HG03354 (cell line): ENCODE data around the gene POPDC3.
A peak's percentile ranks its signal among the peaks of the same experiment; 100 is the strongest.

Experiments
- ATAC-seq: cut with Tn5 transposase; IDR thresholded peaks from one replicate; pipeline ENCODE4 v1.9.1; 2021; ENCODE audit warnings: mild to moderate bottlenecking; ENCODE audit not compliant: unreplicated experiment, poor library complexity, severe bottlenecking

Gene POPDC3

GRCh38 chr6:105164418-105164817, 15.4 kb downstream of the POPDC3 start:
- ATAC-seq = no peak

GRCh38 chr6:105163183-105163582, 16.6 kb downstream of the POPDC3 start:
- no peak for ATAC-seq

GRCh38 chr6:105162377-105162776, 17.4 kb downstream of the POPDC3 start:
- ATAC-seq = no peak

- ATAC-seq = no peak
Observed at GRCh38 chr6:105161421-105161820, 18.4 kb downstream of the POPDC3 start.

GRCh38 chr6:105153676-105154075, 26.1 kb downstream of the POPDC3 start:
- no peak for ATAC-seq

GRCh38 chr6:105152880-105153279, 26.9 kb downstream of the POPDC3 start:
- no peak for ATAC-seq

GRCh38 chr6:105151644-105152043, 28.2 kb downstream of the POPDC3 start:
- no peak for ATAC-seq

- ATAC-seq = no peak
Observed at GRCh38 chr6:105138141-105138540, 41.7 kb downstream of the POPDC3 start.

GRCh38 chr6:105137388-105137787, 42.4 kb downstream of the POPDC3 start:
- no peak for ATAC-seq

GRCh38 chr6:105136431-105137350, 43.1 kb downstream of the POPDC3 start:
- ATAC-seq = peak; percentile 65

- no peak for ATAC-seq
Observed at GRCh38 chr6:105135907-105136430, 43.8 kb downstream of the POPDC3 start.

GRCh38 chr6:105135056-105135455, 44.8 kb downstream of the POPDC3 start:
- ATAC-seq = no peak

- ATAC-seq = no peak
Observed at GRCh38 chr6:105122717-105123116, 57.1 kb downstream of the POPDC3 start.

- no peak for ATAC-seq
Observed at GRCh38 chr6:105121981-105122380, 57.8 kb downstream of the POPDC3 start.

GRCh38 chr6:105120570-105120969, 59.2 kb downstream of the POPDC3 start:
- ATAC-seq = no peak

GRCh38 chr6:105116150-105116549, 63.7 kb downstream of the POPDC3 start:
- no peak for ATAC-seq

- no peak for ATAC-seq
Observed at GRCh38 chr6:105113422-105113821, 66.4 kb downstream of the POPDC3 start.

GRCh38 chr6:105112577-105112976, 67.2 kb downstream of the POPDC3 start:
- ATAC-seq = no peak

GRCh38 chr6:105111871-105112270, 67.9 kb downstream of the POPDC3 start:
- ATAC-seq = no peak

- ATAC-seq = no peak
Observed at GRCh38 chr6:105111105-105111504, 68.7 kb downstream of the POPDC3 start.
